NCI-H1436 treated with DMSO at 0.1 percent for 48 hours (cell line): Measurements from ENCODE around the gene ANKMY1.

Experiments used
- DNase-seq: peaks from one replicate; lab custom pipeline; 2025; lab: John Stamatoyannopoulos, UW

The ANKMY1 gene

GRCh38 chr2:240472078-240472790 lies 85.6 kb downstream of the ANKMY1 start:
- no peak for DNase-seq

DNA sequence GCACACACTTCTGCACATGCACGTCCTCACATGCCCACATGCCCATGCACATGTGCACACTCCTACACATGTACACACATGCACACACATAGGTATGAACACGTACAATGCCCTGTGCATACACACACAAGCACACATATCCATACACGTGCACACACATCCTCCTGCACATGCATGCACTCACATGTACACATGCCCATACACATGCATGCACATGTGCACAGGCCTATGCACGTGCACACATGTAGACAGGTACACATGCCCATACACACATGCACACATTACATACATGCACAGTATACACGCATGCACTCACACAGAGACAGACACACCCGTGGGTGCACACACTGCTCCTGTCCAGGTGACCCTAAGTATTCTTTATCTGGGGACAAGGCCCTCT lies 88.0 kb downstream of the ANKMY1 start:
- no peak for DNase-seq

DNA sequence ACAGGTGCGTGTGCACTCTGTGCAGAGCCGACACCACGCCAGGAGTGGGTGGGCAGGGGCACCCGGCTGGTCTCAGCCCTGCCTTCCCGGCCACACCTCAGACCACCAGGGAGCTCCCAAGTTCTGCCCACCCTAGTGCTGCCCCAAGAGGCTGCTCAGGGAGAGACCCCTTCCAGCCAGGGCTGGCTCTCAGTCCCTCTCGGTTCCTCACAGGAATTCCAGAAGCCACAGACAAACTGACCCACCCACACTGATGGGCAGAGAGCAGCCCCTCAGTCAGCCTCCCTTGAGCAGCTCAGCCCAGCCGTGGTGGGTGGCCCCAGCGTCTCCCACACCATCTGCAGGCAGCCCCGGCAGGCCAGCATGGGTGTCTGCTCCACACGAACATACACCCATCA lies 88.5 kb downstream of the ANKMY1 start:
- DNase-seq = no peak

- no peak for DNase-seq
Measured at GRCh38 chr2:240468303-240469238, 89.2 kb downstream of the ANKMY1 start.

- DNase-seq = no peak
Measured at GRCh38 chr2:240467659-240468302, 90.0 kb downstream of the ANKMY1 start.

- DNase-seq = no peak
Measured at GRCh38 chr2:240467149-240467642, 90.6 kb downstream of the ANKMY1 start.

- DNase-seq = no peak
Measured at GRCh38 chr2:240466579-240467148, 91.1 kb downstream of the ANKMY1 start.

GRCh38 chr2:240465765-240466578 lies 91.8 kb downstream of the ANKMY1 start:
- DNase-seq = no peak

GRCh38 chr2:240465268-240465764 lies 92.5 kb downstream of the ANKMY1 start:
- DNase-seq = no peak

- DNase-seq = no peak
Measured at GRCh38 chr2:240464514-240465241, 93.1 kb downstream of the ANKMY1 start.

GRCh38 chr2:240463866-240464481 lies 93.8 kb downstream of the ANKMY1 start:
- no peak for DNase-seq

DNA sequence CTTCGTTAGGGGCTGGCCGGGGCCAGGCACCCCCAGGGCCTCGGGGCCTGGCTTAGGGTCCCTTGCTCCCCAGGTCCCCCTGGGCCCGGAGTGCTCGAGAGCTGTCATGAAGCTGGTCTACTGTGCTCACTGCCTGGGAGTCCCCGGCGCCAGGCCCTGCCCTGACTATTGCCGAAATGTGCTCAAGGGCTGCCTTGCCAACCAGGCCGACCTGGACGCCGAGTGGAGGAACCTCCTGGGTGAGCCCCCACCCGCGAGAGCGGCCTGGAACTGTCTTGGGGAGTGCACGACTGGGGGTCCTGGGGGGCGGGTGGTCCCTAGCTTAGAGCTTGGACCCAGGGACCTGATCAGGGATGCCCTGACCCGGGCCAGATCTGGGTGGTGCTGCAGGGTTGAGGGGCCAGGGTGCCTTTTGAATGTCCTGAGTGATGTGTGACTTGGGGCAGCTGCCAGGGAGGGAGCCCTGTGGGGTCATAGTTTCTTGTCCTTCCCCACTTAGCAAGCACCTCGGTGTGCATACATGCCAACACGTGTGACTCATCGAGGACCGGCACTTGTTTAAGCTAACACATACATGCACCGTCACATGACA lies 94.4 kb downstream of the ANKMY1 start:
- DNase-seq = no peak

- no peak for DNase-seq
Measured at GRCh38 chr2:240462707-240463273, 95.0 kb downstream of the ANKMY1 start.

GRCh38 chr2:240462073-240462706 lies 95.6 kb downstream of the ANKMY1 start:
- DNase-seq = no peak

- no peak for DNase-seq
Measured at GRCh38 chr2:240461471-240462072, 96.2 kb downstream of the ANKMY1 start.

GRCh38 chr2:240460781-240461431 lies 96.9 kb downstream of the ANKMY1 start:
- DNase-seq = no peak

DNA sequence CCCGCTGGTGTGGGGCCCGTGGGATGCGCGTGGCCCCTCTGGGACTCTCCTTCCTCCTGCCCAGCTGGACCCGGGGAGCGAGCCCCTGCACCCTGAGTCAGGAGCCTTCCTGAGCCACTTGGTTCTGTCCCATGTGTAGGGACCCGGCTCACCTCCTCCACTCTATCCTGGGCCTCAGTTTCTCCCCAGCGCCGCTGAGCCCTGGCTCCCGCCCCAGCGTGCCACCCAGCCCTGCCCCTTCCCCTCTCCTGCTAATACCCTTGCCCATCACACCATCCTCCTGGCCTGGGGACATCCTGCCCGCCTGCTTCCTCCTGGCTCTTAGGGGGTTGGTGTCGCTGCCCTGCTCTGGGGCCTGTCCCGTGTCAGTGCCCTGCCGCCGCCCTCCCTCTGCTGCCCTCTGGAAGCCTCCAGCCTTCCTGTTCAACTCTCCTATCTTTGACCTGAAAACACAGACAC lies 97.5 kb downstream of the ANKMY1 start:
- DNase-seq = no peak
